ENCODE data around the gene TMEM54.

GRCh38 chr1:32925403-32926162 lies 24.4 kb upstream of the TMEM54 start:
- TF ChIP-seq KLF16 (CRISPR knock-in tag; IDR thresholded peaks at IDR 0.05) (no peak), POLR2AphosphoS5 (IDR thresholded peaks at IDR 0.05; ENCODE audit: low read depth, low read length) (no peak), EZH2 (conservative IDR thresholded peaks at IDR 0.05; ENCODE audit: low read depth, low read length) (no peak), KLF9 (CRISPR knock-in tag; IDR thresholded peaks at IDR 0.05; ENCODE audit: low read depth) (no peak), ZHX2 (IDR thresholded peaks at IDR 0.05; ENCODE audit: low read depth) (no peak), ZHX2 (CRISPR knock-in tag; IDR thresholded peaks at IDR 0.05; ENCODE audit: borderline replicate concordance) (no peak), ZNF138 (CRISPR knock-in tag; IDR thresholded peaks at IDR 0.05; ENCODE audit: low read depth) (no peak), ZNF510 (CRISPR knock-in tag; IDR thresholded peaks at IDR 0.05; ENCODE audit: low read depth) (no peak), MAX (IDR thresholded peaks at IDR 0.05) (no peak), E2F2 (CRISPR knock-in tag; IDR thresholded peaks at IDR 0.05; ENCODE audit: borderline replicate concordance) (no peak), KLF6 (CRISPR knock-in tag; IDR thresholded peaks at IDR 0.05) (no peak)
- TF ChIP-seq, protein P1, sequence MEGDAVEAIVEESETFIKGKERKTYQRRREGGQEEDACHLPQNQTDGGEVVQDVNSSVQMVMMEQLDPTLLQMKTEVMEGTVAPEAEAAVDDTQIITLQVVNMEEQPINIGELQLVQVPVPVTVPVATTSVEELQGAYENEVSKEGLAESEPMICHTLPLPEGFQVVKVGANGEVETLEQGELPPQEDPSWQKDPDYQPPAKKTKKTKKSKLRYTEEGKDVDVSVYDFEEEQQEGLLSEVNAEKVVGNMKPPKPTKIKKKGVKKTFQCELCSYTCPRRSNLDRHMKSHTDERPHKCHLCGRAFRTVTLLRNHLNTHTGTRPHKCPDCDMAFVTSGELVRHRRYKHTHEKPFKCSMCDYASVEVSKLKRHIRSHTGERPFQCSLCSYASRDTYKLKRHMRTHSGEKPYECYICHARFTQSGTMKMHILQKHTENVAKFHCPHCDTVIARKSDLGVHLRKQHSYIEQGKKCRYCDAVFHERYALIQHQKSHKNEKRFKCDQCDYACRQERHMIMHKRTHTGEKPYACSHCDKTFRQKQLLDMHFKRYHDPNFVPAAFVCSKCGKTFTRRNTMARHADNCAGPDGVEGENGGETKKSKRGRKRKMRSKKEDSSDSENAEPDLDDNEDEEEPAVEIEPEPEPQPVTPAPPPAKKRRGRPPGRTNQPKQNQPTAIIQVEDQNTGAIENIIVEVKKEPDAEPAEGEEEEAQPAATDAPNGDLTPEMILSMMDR (CRISPR knock-in tag; IDR thresholded peaks at IDR 0.05) = peak; percentile 57
- TF ChIP-seq, protein P2, sequence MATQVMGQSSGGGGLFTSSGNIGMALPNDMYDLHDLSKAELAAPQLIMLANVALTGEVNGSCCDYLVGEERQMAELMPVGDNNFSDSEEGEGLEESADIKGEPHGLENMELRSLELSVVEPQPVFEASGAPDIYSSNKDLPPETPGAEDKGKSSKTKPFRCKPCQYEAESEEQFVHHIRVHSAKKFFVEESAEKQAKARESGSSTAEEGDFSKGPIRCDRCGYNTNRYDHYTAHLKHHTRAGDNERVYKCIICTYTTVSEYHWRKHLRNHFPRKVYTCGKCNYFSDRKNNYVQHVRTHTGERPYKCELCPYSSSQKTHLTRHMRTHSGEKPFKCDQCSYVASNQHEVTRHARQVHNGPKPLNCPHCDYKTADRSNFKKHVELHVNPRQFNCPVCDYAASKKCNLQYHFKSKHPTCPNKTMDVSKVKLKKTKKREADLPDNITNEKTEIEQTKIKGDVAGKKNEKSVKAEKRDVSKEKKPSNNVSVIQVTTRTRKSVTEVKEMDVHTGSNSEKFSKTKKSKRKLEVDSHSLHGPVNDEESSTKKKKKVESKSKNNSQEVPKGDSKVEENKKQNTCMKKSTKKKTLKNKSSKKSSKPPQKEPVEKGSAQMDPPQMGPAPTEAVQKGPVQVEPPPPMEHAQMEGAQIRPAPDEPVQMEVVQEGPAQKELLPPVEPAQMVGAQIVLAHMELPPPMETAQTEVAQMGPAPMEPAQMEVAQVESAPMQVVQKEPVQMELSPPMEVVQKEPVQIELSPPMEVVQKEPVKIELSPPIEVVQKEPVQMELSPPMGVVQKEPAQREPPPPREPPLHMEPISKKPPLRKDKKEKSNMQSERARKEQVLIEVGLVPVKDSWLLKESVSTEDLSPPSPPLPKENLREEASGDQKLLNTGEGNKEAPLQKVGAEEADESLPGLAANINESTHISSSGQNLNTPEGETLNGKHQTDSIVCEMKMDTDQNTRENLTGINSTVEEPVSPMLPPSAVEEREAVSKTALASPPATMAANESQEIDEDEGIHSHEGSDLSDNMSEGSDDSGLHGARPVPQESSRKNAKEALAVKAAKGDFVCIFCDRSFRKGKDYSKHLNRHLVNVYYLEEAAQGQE (IDR thresholded peaks at IDR 0.05; ENCODE audit: borderline replicate concordance in 1 of 2, low read depth in 1 of 2, low read length in 2 of 2) = no peak
